SK-N-SH (cell line): Measurements from ENCODE around the gene MAP3K3. TPM values are rescaled to one million over a fixed set of nuclear protein-coding genes. Genes with fewer than 3 reads are reported as not detected.

Source experiments
- CTCF ChIA-PET: fragments of 300-600, 350-600 bp; formaldehyde crosslinking; extraction: SDS; loops from one replicate; lab custom pipeline; 2021; lab: Yijun Ruan, JAX
- POLR2A ChIA-PET: fragments of 350-600 bp; sonication (Branson Sonifier 250); formaldehyde crosslinking; extraction: SDS; loops from one replicate; lab custom pipeline; 2020; ENCODE audit warnings: antibody characterized with exemption, inconsistent platforms; lab: Yijun Ruan, JAX
- DNase-seq: peaks from one replicate; pipeline ENCODE4 v3.0.0; 2012
- H2AFZ ChIP-seq: fragments of 200-600 bp; sonication (generic); 2 replicates; pipeline ENCODE4 v1.8.1; 2016; ENCODE audit warnings: antibody characterized with exemption, mild to moderate bottlenecking, low read depth
- H3F3A ChIP-seq: fragments of 200-600 bp; sonication (generic); replicated peaks from 2 replicates; pipeline ENCODE3; 2016; ENCODE audit warnings: antibody characterized with exemption, mild to moderate bottlenecking; ENCODE audit not compliant: insufficient read depth
- H3K27ac ChIP-seq, 2 experiments: fragments of 200-500 bp in 1 of 2; fragments of 200-600 bp in 1 of 2; sonication (Bioruptor generic) in 1 of 2; sonication (generic), shearing (Covaris generic) in 1 of 2; 2 replicates each; pipeline versions ENCODE4 v1.5.1 to v1.6.1; 2014 to 2016; ENCODE audit warnings: low read depth in 2 of 2, inconsistent platforms in 1 of 2, low read length in 1 of 2, mild to moderate bottlenecking in 1 of 2, mixed read lengths in 1 of 2
- H3K27me3 ChIP-seq: fragments of 200-600 bp; sonication (generic), shearing (Covaris generic); 2 replicates; pipeline ENCODE4 v1.6.1; 2016; ENCODE audit warnings: mixed run types; ENCODE audit not compliant: insufficient read depth
- H3K36me3 ChIP-seq, 2 experiments: fragments of 200-500 bp in 1 of 2; fragments of 200-600 bp in 1 of 2; sonication (Bioruptor generic) in 1 of 2; sonication (generic) in 1 of 2; replicated peaks in 1 of 2; 2 replicates each; pipeline versions ENCODE3 to v1.5.1; 2014 to 2016; ENCODE audit warnings: low read length in 1 of 2, mild to moderate bottlenecking in 1 of 2; ENCODE audit not compliant: insufficient read depth in 2 of 2, control insufficient read depth in 1 of 2
- H3K4me1 ChIP-seq, 2 experiments: fragments of 200-500 bp in 1 of 2; fragments of 200-600 bp in 1 of 2; sonication (Bioruptor generic) in 1 of 2; sonication (generic), shearing (Covaris generic) in 1 of 2; 2 replicates each; pipeline versions ENCODE4 v1.5.1 to v1.6.1; 2014 to 2016; ENCODE audit warnings: low read depth in 1 of 2, low read length in 1 of 2, mixed run types in 1 of 2; ENCODE audit not compliant: insufficient read depth in 2 of 2, control insufficient read depth in 1 of 2
- H3K4me2 ChIP-seq: fragments of 200-600 bp; sonication (generic), shearing (Covaris generic); 2 replicates; pipeline ENCODE4 v1.6.1; 2017; ENCODE audit warnings: mixed run types
- H3K4me3 ChIP-seq, 2 experiments: fragments of 200-500 bp in 1 of 2; fragments of 200-600 bp in 1 of 2; sonication (Bioruptor generic) in 1 of 2; sonication (generic), shearing (Covaris generic) in 1 of 2; 2 replicates each; pipeline versions ENCODE4 v1.5.1 to v1.8.1; 2014 to 2016; ENCODE audit warnings: low read depth in 2 of 2, inconsistent platforms in 1 of 2, low read length in 1 of 2, mild to moderate bottlenecking in 1 of 2, mixed read lengths in 1 of 2, moderate library complexity in 1 of 2
- H3K79me2 ChIP-seq: fragments of 200-600 bp; sonication (generic); 2 replicates; pipeline ENCODE4 v1.8.1; 2017; ENCODE audit warnings: mild to moderate bottlenecking; ENCODE audit not compliant: insufficient read depth
- H3K9ac ChIP-seq: fragments of 200-600 bp; sonication (generic); 2 replicates; pipeline ENCODE4 v1.6.1; 2017; ENCODE audit warnings: mixed run types
- H3K9me2 ChIP-seq: fragments of 200-600 bp; sonication (generic); 2 replicates; pipeline ENCODE4 v1.6.1; 2017; ENCODE audit warnings: mixed run types
- H3K9me3 ChIP-seq: fragments of 200-600 bp; sonication (generic); 2 replicates; pipeline ENCODE4 v1.6.1; 2017; ENCODE audit warnings: mixed run types, mild to moderate bottlenecking, moderate library complexity
- H4K20me1 ChIP-seq: fragments of 200-600 bp; sonication (generic); 2 replicates; pipeline ENCODE4 v1.6.1; 2017; ENCODE audit warnings: mild to moderate bottlenecking, mixed run types; ENCODE audit not compliant: insufficient read depth
- EP300 ChIP-seq, 2 experiments: IDR thresholded peaks; 2 replicates each; pipeline versions ENCODE4 v1.4.0 to v1.6.1; 2012; ENCODE audit warnings: borderline replicate concordance in 1 of 2, low read depth in 1 of 2, low read length in 1 of 2
- EZH2phosphoT487 ChIP-seq: fragments of 200-600 bp; sonication (generic); IDR thresholded peaks from 2 replicates; pipeline ENCODE4 v1.6.1; 2017; ENCODE audit warnings: low read depth, mixed run types, mild to moderate bottlenecking, antibody characterized with exemption, moderate library complexity, borderline replicate concordance
- GABPA ChIP-seq: IDR thresholded peaks from 2 replicates; pipeline ENCODE4 v1.4.0; 2012; ENCODE audit warnings: low read depth, mild to moderate bottlenecking
- JUND ChIP-seq: IDR thresholded peaks from 2 replicates; pipeline ENCODE4 v1.4.0; 2012
- MXI1 ChIP-seq: IDR thresholded peaks from 2 replicates; pipeline ENCODE4 v1.6.1; 2012; ENCODE audit warnings: mild to moderate bottlenecking, low read depth, low read length, improper control_type of control experiment
- PBX3 ChIP-seq: IDR thresholded peaks from 2 replicates; pipeline ENCODE4; 2012
- RXRA ChIP-seq: IDR thresholded peaks from 2 replicates; pipeline ENCODE4 v1.4.0; 2012; ENCODE audit warnings: low read depth, mild to moderate bottlenecking, borderline replicate concordance
- USF1 ChIP-seq: IDR thresholded peaks from 2 replicates; pipeline ENCODE4 v1.4.0; 2012; ENCODE audit warnings: low read depth, borderline replicate concordance
- YY1 ChIP-seq: IDR thresholded peaks from 2 replicates; pipeline ENCODE4 v1.4.0; 2012; ENCODE audit warnings: low read depth, mild to moderate bottlenecking
- WGBS: methylation state at CpG from one replicate; pipeline ENCODE4 v1.1.6; 2017; ENCODE audit warnings: low lambda C conversion rate; 5-methylcytosine and 5-hydroxymethylcytosine counted together
- polyA plus RNA-seq, 3 experiments: library from polyadenylated mRNA; depleted of rRNA; stranded (reverse); fragments of >200 nt; gene quantifications; 2 replicates each; pipeline ENCODE4 v1.2.3, GENCODE V29; 2012

Gene MAP3K3
- polyA plus RNA-seq, 1 of the 3 experiments (the other 2 are of a cell fraction), result 25.3 TPM

GRCh38 chr17:63682441-63682840, 60.2 kb downstream of the MAP3K3 start:
- no peak for DNase-seq
- Histone ChIP-seq H3K4me1 (peaks cover 0 to 19% of the 10 kb centered on the region in 2 experiments; a peak in 2 of 4 replicates), H3K9me3 (no peaks in the 10 kb centered on the region), H3K27ac (no peak overlapping the region), H3K9ac (no peak overlapping the region), H3K79me2 (no peaks in the 10 kb centered on the region), H3K4me2 (no peak overlapping the region), H3K4me3 (no peak overlapping the region), H3F3A (no peaks in the 10 kb centered on the region), H2AFZ (no peak overlapping the region), H3K27me3 (no peaks in the 10 kb centered on the region), H3K36me3 (peaks cover 23 to 40% of the 10 kb centered on the region in 2 experiments), H3K9me2 (no peaks in the 10 kb centered on the region), H4K20me1 (no peaks in the 10 kb centered on the region)
- ChIA-PET POLR2A (interaction anchor here (1.2 to 1.7 kb wide), 3 partner anchors 11 to 12 kb away, joined by 4 to 6 read pairs (median 5); no protein-coding TSS in a partner anchor), CTCF (interaction anchor here (0.9 to 17.5 kb wide), 6 partner anchors 10 to 257 kb away, joined by 3 to 233 read pairs (median 5); no protein-coding TSS in a partner anchor)
- WGBS, result 95% methylated on average over 1 of the region's 1 CpG
- TF ChIP-seq YY1 (no peak), MXI1 (no peak), JUND (no peak), RXRA (no peak), EZH2phosphoT487 (no peak), PBX3 (no peak), USF1 (no peak), EP300 (IDR thresholded peaks at IDR 0.05; ENCODE audit: borderline replicate concordance in 1 of 2, low read depth in 1 of 2, low read length in 1 of 2) (no peak), GABPA (no peak)

- H3K9me2 ChIP-seq, result no peaks in the 10 kb centered on the region
- H3K4me2 ChIP-seq, result no peak overlapping the region
- H3K27me3 ChIP-seq, result no peaks in the 10 kb centered on the region
- DNase-seq, result no peak
- ChIA-PET POLR2A (interaction anchor here (1.4 to 1.7 kb wide), 2 partner anchors 10 to 12 kb away, joined by 5 to 6 read pairs; no protein-coding TSS in a partner anchor), CTCF (interaction anchor here (1.2 to 17.5 kb wide), 4 partner anchors 9 to 258 kb away, joined by 3 to 233 read pairs (median 8); no protein-coding TSS in a partner anchor)
- H3K9me3 ChIP-seq, result no peaks in the 10 kb centered on the region
- H3K4me1 ChIP-seq, result peaks cover 0 to 16% of the 10 kb centered on the region in 2 experiments; a peak in 2 of 4 replicates
- H4K20me1 ChIP-seq, result no peaks in the 10 kb centered on the region
- no peak overlapping the region for H3K27ac ChIP-seq
- H3K79me2 ChIP-seq, result no peaks in the 10 kb centered on the region
- no peak overlapping the region for H3K9ac ChIP-seq
- H3K36me3 ChIP-seq, result peaks cover 23 to 37% of the 10 kb centered on the region in 2 experiments
- no peak overlapping the region for H2AFZ ChIP-seq
- H3K4me3 ChIP-seq, result no peak overlapping the region
- no peak for TF ChIP-seq USF1
- no peaks in the 10 kb centered on the region for H3F3A ChIP-seq
Observed at GRCh38 chr17:63682981-63683380, 60.8 kb downstream of the MAP3K3 start.
